SK-N-SH treated with all-trans-retinoic acid at 6 μM for 48 hours (cell line): Measurements from ENCODE around the gene PAFAH1B2.

ENCODE experiments used
- ATAC-seq: fragments of 200-7000 bp; cut with Tn5 transposase; 3 replicates; pipeline ENCODE4 v1.9.1; 2020; ENCODE audit warnings: mild to moderate bottlenecking, moderate library complexity
- ARNTL ChIP-seq: fragments of 450-650 bp; formaldehyde crosslinking; IDR thresholded peaks from 2 replicates; pipeline ENCODE4 v1.5.0; 2020; ENCODE audit warnings: low read depth, mild to moderate bottlenecking, moderate library complexity, borderline replicate concordance
- BACH2 ChIP-seq: fragments of 250-450 bp; sonication (Bioruptor Pico); IDR thresholded peaks from 2 replicates; pipeline ENCODE4 v1.9.0; 2021; ENCODE audit warnings: mild to moderate bottlenecking, borderline replicate concordance
- CSDC2 ChIP-seq: fragments of 250-450 bp; sonication (Bioruptor Pico); IDR thresholded peaks from 2 replicates; pipeline ENCODE4 v1.5.0; 2020; ENCODE audit warnings: mild to moderate bottlenecking, moderate library complexity
- ESRRG ChIP-seq: fragments of 250-450 bp; sonication (Bioruptor Pico); IDR thresholded peaks from 2 replicates; pipeline ENCODE4 v1.6.1; 2021; ENCODE audit warnings: mild to moderate bottlenecking
- GLIS3 ChIP-seq: fragments of 250-450 bp; sonication (Bioruptor Pico); IDR thresholded peaks from 2 replicates; pipeline ENCODE4 v1.5.0; 2020; ENCODE audit warnings: mild to moderate bottlenecking, moderate library complexity
- ISL1 ChIP-seq: fragments of 250-450 bp; sonication (Bioruptor Pico); IDR thresholded peaks from 2 replicates; pipeline ENCODE4 v2.1.2; 2022; ENCODE audit warnings: mild to moderate bottlenecking, moderate library complexity
- OSR1 ChIP-seq: fragments of 250-450 bp; sonication (Bioruptor Pico); IDR thresholded peaks from 2 replicates; pipeline ENCODE4 v1.8.0; 2022; ENCODE audit warnings: moderate library complexity, mild to moderate bottlenecking, inconsistent platforms
- PPARA ChIP-seq: fragments of 250-450 bp; sonication (Bioruptor Pico); IDR thresholded peaks from 2 replicates; pipeline ENCODE4 v1.5.0; 2020; ENCODE audit warnings: mild to moderate bottlenecking, borderline replicate concordance
- RARB ChIP-seq: fragments of 250-450 bp; sonication (Bioruptor Pico); IDR thresholded peaks from 2 replicates; pipeline ENCODE4 v1.8.0; 2021; ENCODE audit warnings: mild to moderate bottlenecking, moderate library complexity
- SNAI2 ChIP-seq: fragments of 250-450 bp; sonication (Bioruptor Pico); IDR thresholded peaks from 2 replicates; pipeline ENCODE4 v1.5.0; 2020; ENCODE audit warnings: mild to moderate bottlenecking, moderate library complexity
- TCF4 ChIP-seq: fragments of 250-450 bp; sonication (Bioruptor Pico); IDR thresholded peaks from 2 replicates; pipeline ENCODE4 v1.8.0; 2021; ENCODE audit warnings: mild to moderate bottlenecking, moderate library complexity, borderline replicate concordance
- TOX ChIP-seq: fragments of 250-450 bp; sonication (Bioruptor Pico); IDR thresholded peaks from 2 replicates; pipeline ENCODE4 v1.8.0; 2021; ENCODE audit warnings: mild to moderate bottlenecking, moderate library complexity, borderline replicate concordance
- ZC3H10 ChIP-seq: fragments of 250-450 bp; sonication (Bioruptor Pico); IDR thresholded peaks from 2 replicates; pipeline ENCODE4 v1.5.1; 2021; ENCODE audit warnings: mild to moderate bottlenecking, moderate library complexity
- ZFP3 ChIP-seq: fragments of 250-450 bp; sonication (Bioruptor Pico); IDR thresholded peaks from 2 replicates; pipeline ENCODE4 v1.5.0; 2020; ENCODE audit warnings: mild to moderate bottlenecking, moderate library complexity
- ZFP30 ChIP-seq: fragments of 450-650 bp; formaldehyde crosslinking; IDR thresholded peaks from 2 replicates; pipeline ENCODE4 v1.5.0; 2022; ENCODE audit warnings: mild to moderate bottlenecking, moderate library complexity
- ZNF565 ChIP-seq: fragments of 450-650 bp; formaldehyde crosslinking; conservative IDR thresholded peaks from 2 replicates; pipeline ENCODE4 v1.5.0; 2020; ENCODE audit warnings: low read depth, mild to moderate bottlenecking, moderate library complexity
- ZNF70 ChIP-seq: fragments of 450-650 bp; formaldehyde crosslinking; IDR thresholded peaks from 2 replicates; pipeline ENCODE4 v1.5.0; 2020; ENCODE audit warnings: mild to moderate bottlenecking, moderate library complexity
- ZNF8 ChIP-seq: fragments of 450-650 bp; formaldehyde crosslinking; IDR thresholded peaks from 2 replicates; pipeline ENCODE4 v1.5.0; 2020; ENCODE audit warnings: mild to moderate bottlenecking, moderate library complexity
- TF ChIP-seq, protein P1 (sequence below): fragments of 250-450 bp; sonication (Bioruptor Pico); IDR thresholded peaks from 2 replicates; pipeline ENCODE4 v1.8.0; 2021; ENCODE audit warnings: low read depth, mild to moderate bottlenecking, moderate library complexity, borderline replicate concordance
- TF ChIP-seq, protein P2 (sequence below): fragments of 250-450 bp; sonication (Bioruptor Pico); IDR thresholded peaks from 2 replicates; pipeline ENCODE4 v1.5.1; 2020; ENCODE audit warnings: low read depth, mild to moderate bottlenecking, moderate library complexity
- TF ChIP-seq, protein P3 (sequence below): fragments of 250-450 bp; sonication (Bioruptor Pico); IDR thresholded peaks from 2 replicates; pipeline ENCODE4 v1.8.0; 2020; ENCODE audit warnings: mild to moderate bottlenecking, moderate library complexity, borderline replicate concordance
- TF ChIP-seq, protein P4 (sequence below): fragments of 250-450 bp; sonication (Bioruptor Pico); IDR thresholded peaks from 2 replicates; pipeline ENCODE4 v1.5.1; 2021; ENCODE audit warnings: mild to moderate bottlenecking, moderate library complexity

The PAFAH1B2 gene

DNA sequence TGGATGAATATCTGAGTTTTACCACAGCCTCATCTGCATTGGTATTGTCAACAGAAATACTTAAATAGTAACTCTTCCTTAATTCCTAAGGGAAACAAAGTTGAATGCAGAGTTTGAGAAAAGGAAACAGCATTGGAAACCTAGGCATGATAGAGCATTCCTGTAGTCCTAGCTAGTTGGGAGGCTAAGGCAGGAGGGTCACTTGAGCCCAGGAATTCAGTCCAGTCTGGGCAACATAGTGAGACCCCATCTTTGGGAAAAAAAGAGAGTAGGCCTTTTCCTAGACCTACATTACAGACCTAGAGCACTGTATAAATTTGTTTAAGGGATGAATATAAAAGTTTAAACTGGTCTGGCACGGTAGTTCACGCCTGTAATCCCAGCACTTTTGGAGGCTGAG is 13.4 kb downstream of the PAFAH1B2 start:
- ATAC-seq = no peak
- TF ChIP-seq ESRRG = no peak
- TF ChIP-seq ISL1 = no peak
- TF ChIP-seq BACH2 (CRISPR knock-in tag) = no peak
- TF ChIP-seq SNAI2 = no peak
- TF ChIP-seq TCF4 = no peak
- TF ChIP-seq, protein P1, sequence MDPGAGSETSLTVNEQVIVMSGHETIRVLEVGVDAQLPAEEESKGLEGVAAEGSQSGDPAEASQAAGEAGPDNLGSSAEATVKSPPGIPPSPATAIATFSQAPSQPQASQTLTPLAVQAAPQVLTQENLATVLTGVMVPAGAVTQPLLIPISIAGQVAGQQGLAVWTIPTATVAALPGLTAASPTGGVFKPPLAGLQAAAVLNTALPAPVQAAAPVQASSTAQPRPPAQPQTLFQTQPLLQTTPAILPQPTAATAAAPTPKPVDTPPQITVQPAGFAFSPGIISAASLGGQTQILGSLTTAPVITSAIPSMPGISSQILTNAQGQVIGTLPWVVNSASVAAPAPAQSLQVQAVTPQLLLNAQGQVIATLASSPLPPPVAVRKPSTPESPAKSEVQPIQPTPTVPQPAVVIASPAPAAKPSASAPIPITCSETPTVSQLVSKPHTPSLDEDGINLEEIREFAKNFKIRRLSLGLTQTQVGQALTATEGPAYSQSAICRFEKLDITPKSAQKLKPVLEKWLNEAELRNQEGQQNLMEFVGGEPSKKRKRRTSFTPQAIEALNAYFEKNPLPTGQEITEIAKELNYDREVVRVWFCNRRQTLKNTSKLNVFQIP (CRISPR knock-in tag) = no peak
- TF ChIP-seq ZNF565 = no peak
- TF ChIP-seq TOX (CRISPR knock-in tag) = no peak
- TF ChIP-seq ZFP3 = no peak
- TF ChIP-seq PPARA (CRISPR knock-in tag) = no peak
- TF ChIP-seq RARB = no peak
- no peak for TF ChIP-seq ZFP30 (CRISPR knock-in tag)

DNA sequence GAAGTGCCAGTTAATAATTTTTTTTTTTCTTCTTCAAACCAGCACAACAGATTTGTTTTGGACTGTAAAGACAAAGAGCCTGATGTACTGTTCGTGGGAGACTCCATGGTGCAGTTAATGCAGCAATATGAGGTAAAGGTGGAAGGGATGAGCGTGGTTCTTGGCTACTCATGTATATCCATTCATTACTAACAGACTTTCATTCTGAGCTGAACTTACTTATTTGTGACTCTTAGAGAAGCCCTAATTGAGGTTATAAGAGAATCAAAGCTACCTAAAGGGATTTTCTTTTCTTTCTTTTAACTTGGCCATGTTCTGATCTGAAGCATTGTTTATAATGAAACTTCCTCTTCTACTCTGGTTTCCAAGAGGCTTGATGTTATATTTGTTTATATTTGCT is 15.8 kb downstream of the PAFAH1B2 start:
- no peak for TF ChIP-seq OSR1 (CRISPR knock-in tag)
- TF ChIP-seq, protein P1 (CRISPR knock-in tag) = no peak
- TF ChIP-seq ARNTL (CRISPR knock-in tag) = no peak
- TF ChIP-seq, protein P2, sequence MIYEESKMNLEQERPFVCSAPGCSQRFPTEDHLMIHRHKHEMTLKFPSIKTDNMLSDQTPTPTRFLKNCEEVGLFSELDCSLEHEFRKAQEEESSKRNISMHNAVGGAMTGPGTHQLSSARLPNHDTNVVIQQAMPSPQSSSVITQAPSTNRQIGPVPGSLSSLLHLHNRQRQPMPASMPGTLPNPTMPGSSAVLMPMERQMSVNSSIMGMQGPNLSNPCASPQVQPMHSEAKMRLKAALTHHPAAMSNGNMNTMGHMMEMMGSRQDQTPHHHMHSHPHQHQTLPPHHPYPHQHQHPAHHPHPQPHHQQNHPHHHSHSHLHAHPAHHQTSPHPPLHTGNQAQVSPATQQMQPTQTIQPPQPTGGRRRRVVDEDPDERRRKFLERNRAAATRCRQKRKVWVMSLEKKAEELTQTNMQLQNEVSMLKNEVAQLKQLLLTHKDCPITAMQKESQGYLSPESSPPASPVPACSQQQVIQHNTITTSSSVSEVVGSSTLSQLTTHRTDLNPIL (CRISPR knock-in tag) = no peak
- no peak for TF ChIP-seq GLIS3 (CRISPR knock-in tag)
- TF ChIP-seq ZNF8 (CRISPR knock-in tag) = no peak
- TF ChIP-seq, all 23 proteins: peak for 0
- no peak for ATAC-seq

DNA sequence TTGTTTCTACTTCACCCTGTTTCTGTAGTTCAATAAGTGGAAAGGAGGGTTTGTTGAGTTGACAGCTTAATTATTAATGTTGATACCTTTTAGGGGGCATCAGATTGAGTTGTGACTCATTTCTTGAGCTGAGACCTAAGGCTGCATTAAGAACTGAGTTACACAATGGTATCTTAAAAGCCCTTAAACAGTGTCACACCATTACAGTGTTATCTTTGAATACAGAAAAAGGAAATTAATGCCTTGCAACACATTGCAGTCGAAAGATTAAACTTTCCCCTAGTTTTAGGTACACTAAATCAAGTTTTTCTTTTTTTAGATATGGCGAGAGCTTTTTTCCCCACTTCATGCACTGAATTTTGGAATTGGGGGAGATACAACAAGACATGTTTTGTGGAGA is 16.7 kb downstream of the PAFAH1B2 start:
- ATAC-seq = no peak
- TF ChIP-seq, protein P3, sequence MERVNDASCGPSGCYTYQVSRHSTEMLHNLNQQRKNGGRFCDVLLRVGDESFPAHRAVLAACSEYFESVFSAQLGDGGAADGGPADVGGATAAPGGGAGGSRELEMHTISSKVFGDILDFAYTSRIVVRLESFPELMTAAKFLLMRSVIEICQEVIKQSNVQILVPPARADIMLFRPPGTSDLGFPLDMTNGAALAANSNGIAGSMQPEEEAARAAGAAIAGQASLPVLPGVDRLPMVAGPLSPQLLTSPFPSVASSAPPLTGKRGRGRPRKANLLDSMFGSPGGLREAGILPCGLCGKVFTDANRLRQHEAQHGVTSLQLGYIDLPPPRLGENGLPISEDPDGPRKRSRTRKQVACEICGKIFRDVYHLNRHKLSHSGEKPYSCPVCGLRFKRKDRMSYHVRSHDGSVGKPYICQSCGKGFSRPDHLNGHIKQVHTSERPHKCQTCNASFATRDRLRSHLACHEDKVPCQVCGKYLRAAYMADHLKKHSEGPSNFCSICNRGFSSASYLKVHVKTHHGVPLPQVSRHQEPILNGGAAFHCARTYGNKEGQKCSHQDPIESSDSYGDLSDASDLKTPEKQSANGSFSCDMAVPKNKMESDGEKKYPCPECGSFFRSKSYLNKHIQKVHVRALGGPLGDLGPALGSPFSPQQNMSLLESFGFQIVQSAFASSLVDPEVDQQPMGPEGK (CRISPR knock-in tag) = no peak
- TF ChIP-seq TCF4 = no peak
- TF ChIP-seq PPARA (CRISPR knock-in tag) = no peak
- no peak for TF ChIP-seq ESRRG
- TF ChIP-seq GLIS3 (CRISPR knock-in tag) = no peak
- TF ChIP-seq OSR1 (CRISPR knock-in tag) = no peak
- TF ChIP-seq ZNF565 = no peak
- no peak for TF ChIP-seq RARB

DNA sequence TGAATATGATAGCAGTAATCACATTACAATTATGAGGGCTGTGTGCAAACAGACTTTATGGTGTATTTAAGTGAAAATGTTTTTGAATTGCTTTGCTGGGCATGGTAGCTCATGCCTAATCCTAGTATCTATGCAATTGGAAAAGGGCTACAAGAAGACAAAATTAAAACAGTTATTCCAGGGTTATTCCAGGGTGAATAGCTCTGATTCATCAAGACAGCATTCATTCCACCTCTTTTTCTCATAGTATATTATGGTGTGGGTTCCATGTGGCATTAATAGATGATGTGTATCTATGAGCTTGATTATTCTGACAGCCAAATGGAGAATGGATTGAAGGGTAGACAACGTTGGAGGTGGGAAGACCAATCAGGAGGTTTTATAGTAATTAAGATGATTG is 22.4 kb downstream of the PAFAH1B2 start:
- no peak for ATAC-seq
- TF ChIP-seq, protein P2 (CRISPR knock-in tag) = no peak
- TF ChIP-seq, protein P4, sequence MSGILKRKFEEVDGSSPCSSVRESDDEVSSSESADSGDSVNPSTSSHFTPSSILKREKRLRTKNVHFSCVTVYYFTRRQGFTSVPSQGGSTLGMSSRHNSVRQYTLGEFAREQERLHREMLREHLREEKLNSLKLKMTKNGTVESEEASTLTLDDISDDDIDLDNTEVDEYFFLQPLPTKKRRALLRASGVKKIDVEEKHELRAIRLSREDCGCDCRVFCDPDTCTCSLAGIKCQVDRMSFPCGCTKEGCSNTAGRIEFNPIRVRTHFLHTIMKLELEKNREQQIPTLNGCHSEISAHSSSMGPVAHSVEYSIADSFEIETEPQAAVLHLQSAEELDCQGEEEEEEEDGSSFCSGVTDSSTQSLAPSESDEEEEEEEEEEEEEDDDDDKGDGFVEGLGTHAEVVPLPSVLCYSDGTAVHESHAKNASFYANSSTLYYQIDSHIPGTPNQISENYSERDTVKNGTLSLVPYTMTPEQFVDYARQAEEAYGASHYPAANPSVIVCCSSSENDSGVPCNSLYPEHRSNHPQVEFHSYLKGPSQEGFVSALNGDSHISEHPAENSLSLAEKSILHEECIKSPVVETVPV = no peak
- TF ChIP-seq GLIS3 (CRISPR knock-in tag) = no peak
- no peak for TF ChIP-seq CSDC2 (CRISPR knock-in tag)
- no peak for TF ChIP-seq OSR1 (CRISPR knock-in tag)
- no peak for TF ChIP-seq ZC3H10 (CRISPR knock-in tag)
- no peak for TF ChIP-seq PPARA (CRISPR knock-in tag)
- TF ChIP-seq BACH2 (CRISPR knock-in tag) = no peak
- TF ChIP-seq RARB = no peak
- TF ChIP-seq ZFP3 = no peak
- no peak for TF ChIP-seq ZFP30 (CRISPR knock-in tag)
- TF ChIP-seq ISL1 = no peak
- no peak for TF ChIP-seq ZNF8 (CRISPR knock-in tag)
- no peak for TF ChIP-seq TOX (CRISPR knock-in tag)
- no peak for TF ChIP-seq ZNF70 (CRISPR knock-in tag)
- TF ChIP-seq, protein P1 (CRISPR knock-in tag) = no peak
